Ovary (tissue), 9 donors: ENCODE results near the gene KLHL8. TPM values are rescaled to one million over a fixed set of nuclear protein-coding genes. Genes with fewer than 3 reads are reported as not detected.
A peak's percentile ranks its signal among the peaks of the same experiment; 100 is the strongest.

ENCODE experiments used
- DNase-seq, 5 donors: peaks; one replicate each; pipeline ENCODE4 v3.0.0-alpha.2; 2019 to 2020
- H3K27ac ChIP-seq, 2 donors: fragments of 200-600 bp; one replicate each; pipeline versions ENCODE4 v1.5.1 to v1.8.0; 2019 to 2022
- H3K27me3 ChIP-seq: fragments of 200-600 bp; one replicate; pipeline ENCODE4 v1.8.0; 2022
- H3K36me3 ChIP-seq: fragments of 200-600 bp; sonication (generic); one replicate; pipeline ENCODE4 v1.5.1; 2019
- H3K4me1 ChIP-seq: one replicate; pipeline ENCODE4 v1.8.1; 2013; ENCODE audit warnings: mild to moderate bottlenecking, moderate library complexity; ENCODE audit not compliant: insufficient read depth
- H3K4me3 ChIP-seq: fragments of 200-600 bp; sonication (generic); one replicate; pipeline ENCODE4 v1.5.1; 2017
- H3K9me3 ChIP-seq, 2 donors: fragments of 200-600 bp in 1 of 2; sonication (generic) in 1 of 2; one replicate each; pipeline versions ENCODE4 v1.5.1 to v1.8.1; 2013 to 2019; ENCODE audit warnings: mild to moderate bottlenecking in 1 of 2, moderate library complexity in 1 of 2
- CTCF ChIP-seq, 3 donors: fragments of 450-650 bp in 2 of 3; fragments of 200-600 bp in 1 of 3; IDR thresholded peaks; one replicate each; pipeline versions ENCODE4 v1.5.1 to v1.8.0; 2016 to 2022; ENCODE audit warnings: antibody characterized with exemption in 3 of 3, mild to moderate bottlenecking in 1 of 3
- EP300 ChIP-seq: sonication (generic); formaldehyde crosslinking; IDR thresholded peaks from one replicate; pipeline ENCODE4 v1.6.1; 2017; ENCODE audit warnings: antibody characterized with exemption
- POLR2A ChIP-seq: fragments of 450-650 bp; IDR thresholded peaks from one replicate; pipeline ENCODE4 v1.6.1; 2017; ENCODE audit warnings: antibody characterized with exemption, mild to moderate bottlenecking, moderate library complexity
- WGBS, 3 donors: extraction: QIAGEN DNeasy Blood & Tissue Kit in 1 of 3; methylation state at CpG; one replicate each; pipeline versions ENCODE4 v1.1.5 to v1.1.7; 2013 to 2017; 5-methylcytosine and 5-hydroxymethylcytosine counted together
- intact Hi-C, 4 donors: fragments of 100-400 bp; cut with DNase I; formaldehyde crosslinking; loops; one replicate each; pipeline versions ENCODE4 v1.11.0 to v1.15.1; 2022 to 2023
- polyA plus RNA-seq, 2 donors: library from polyadenylated mRNA; stranded (reverse); fragments of 200-250 nt in 1 of 2; fragments of 350-450 nt in 1 of 2; fragmentation: Illumina TruSeq in 1 of 2; extraction: RNeasy Lipid Tissue Mini Kit (QIAGEN cat#74804) in 1 of 2; gene quantifications; one replicate each; pipeline ENCODE4 v1.2.3, GENCODE V29; 2013 to 2014
- total RNA-seq, 7 donors: library from RNA; depleted of rRNA in 2 of 7; stranded (reverse); fragments of >200 nt in 2 of 7; fragmentation: NEBNext Ultra II Directional in 3 of 7; extraction: Animal tissue kit (Norgen Biotek cat#: 25700) in 3 of 7; gene quantifications; one replicate each; pipeline versions ENCODE4 v1.1.0 to v1.2.4, GENCODE V29; 2016 to 2023
- donor health status: DM: no; HTN: no; CAD: no; lungs with moderate emphysema.
- donor health status: DM: no; HTN: no; CAD: no.
- donor health status: Bipolar disorder and iron deficiency.
- donor health status: DM: yes; HTN: yes; CAD: no.
- donor health status: DM: no; HTN: no; CAD: no.
- donor health status: DM: yes; HTN: yes; CAD: no.

Gene KLHL8
- total and polyA plus RNA-seq, 9 donors, result 4.1 to 13.1 (median 11.4) TPM

- H3K4me3 ChIP-seq, result peak overlapping the region; percentile 39
- WGBS, 3 donors, result 49 to 57% (median 49%) methylated on average over 4 of the region's 4 CpGs
- TF ChIP-seq POLR2A, result no peak
- no peak for TF ChIP-seq EP300
- no peak for TF ChIP-seq CTCF (IDR thresholded peaks at IDR 0.05)
- H3K27ac ChIP-seq, result no peak overlapping the region
- H3K9me3 ChIP-seq, result no peaks in the 10 kb centered on the region
- no peaks in the 10 kb centered on the region for H3K27me3 ChIP-seq
- H3K36me3 ChIP-seq, result no peaks in the 10 kb centered on the region
- no peaks in the 10 kb centered on the region for H3K4me1 ChIP-seq
- intact Hi-C loops, result loop anchor here (5.0 to 10.0 kb wide), 6 partner anchors 80 to 730 kb away; no protein-coding TSS in a partner anchor
- DNase-seq, result no peak
Observed at GRCh38 chr4:87235020-87235671, 14.7 kb upstream of the KLHL8 start.

GRCh38 chr4:87232216-87232615 is 11.8 kb upstream of the KLHL8 start:
- Histone ChIP-seq H3K4me3 (no peak overlapping the region), H3K27ac (no peak overlapping the region), H3K36me3 (no peaks in the 10 kb centered on the region), H3K9me3 (no peaks in the 10 kb centered on the region), H3K4me1 (no peaks in the 10 kb centered on the region), H3K27me3 (no peaks in the 10 kb centered on the region)
- intact Hi-C loops, result loop anchor here (5.0 to 10.0 kb wide), 5 partner anchors 77 to 727 kb away; no protein-coding TSS in a partner anchor
- 78 to 89% (median 82%) methylated on average over 2 of the region's 2 CpGs for WGBS, 3 donors
- DNase-seq, result no peak
- TF ChIP-seq EP300, result no peak
- TF ChIP-seq POLR2A, result no peak
- TF ChIP-seq CTCF (IDR thresholded peaks at IDR 0.05), result no peak

GRCh38 chr4:87230806-87231205 is 10.4 kb upstream of the KLHL8 start:
- H3K4me3 ChIP-seq, result no peak overlapping the region
- no peak for DNase-seq
- H3K9me3 ChIP-seq, result no peaks in the 10 kb centered on the region
- no peaks in the 10 kb centered on the region for H3K36me3 ChIP-seq
- intact Hi-C loops, result loop anchor here (5.0 to 10.0 kb wide), 5 partner anchors 76 to 726 kb away; no protein-coding TSS in a partner anchor
- TF ChIP-seq POLR2A (no peak), EP300 (no peak), CTCF (IDR thresholded peaks at IDR 0.05) (no peak)
- 71 to 77% (median 71%) methylated on average over 6 of the region's 6 CpGs for WGBS, 3 donors
- H3K27me3 ChIP-seq, result no peaks in the 10 kb centered on the region
- H3K4me1 ChIP-seq, result no peaks in the 10 kb centered on the region
- H3K27ac ChIP-seq, result no peak overlapping the region

GRCh38 chr4:87229979-87230378 is 9.6 kb upstream of the KLHL8 start:
- TF ChIP-seq CTCF (IDR thresholded peaks at IDR 0.05), result no peak
- TF ChIP-seq POLR2A, result no peak
- no peak for TF ChIP-seq EP300
- no peaks in the 10 kb centered on the region for H3K4me1 ChIP-seq
- H3K27ac ChIP-seq, result no peak overlapping the region
- no peak overlapping the region for H3K4me3 ChIP-seq
- no peaks in the 10 kb centered on the region for H3K9me3 ChIP-seq
- H3K27me3 ChIP-seq, result no peaks in the 10 kb centered on the region
- intact Hi-C loops, result loop anchor here (5.0 to 10.0 kb wide), 6 partner anchors 75 to 725 kb away; partner anchors contain the start of gene AFF1 (in 1 of the 4)
- 69 to 80% (median 75%) methylated on average over 3 of the region's 3 CpGs for WGBS, 3 donors
- H3K36me3 ChIP-seq, result no peaks in the 10 kb centered on the region
- no peak for DNase-seq
